ENCODE data around the gene ABTB2.

The ABTB2 gene

GRCh38 chr11:34169686-34170085, 188.1 kb downstream of the ABTB2 start:
- no peak overlapping the region for H3K27ac ChIP-seq (ENCODE audit: low read depth, low read length)
- no peak overlapping the region for H3K4me3 ChIP-seq (ENCODE audit: low read depth in 1 of 2, low read length in 2 of 2)

GRCh38 chr11:34168642-34169420, 189.0 kb downstream of the ABTB2 start:
- Histone ChIP-seq H3K4me3 (ENCODE audit: low read depth in 1 of 2, low read length in 2 of 2) (no peak overlapping the region), H3K4me1 (ENCODE audit: control insufficient read depth in 1 of 2, insufficient read depth in 2 of 2, low read length in 2 of 2) (no peaks in the 10 kb centered on the region), H3K27ac (ENCODE audit: low read depth, low read length) (no peak overlapping the region), H3K36me3 (ENCODE audit: control insufficient read depth in 1 of 2, insufficient read depth in 2 of 2, low read length in 2 of 2) (peaks cover 5 to 8% of the 10 kb centered on the region in 2 donors), H3K27me3 (ENCODE audit: control insufficient read depth in 1 of 2, insufficient read depth in 2 of 2, low read length in 2 of 2) (no peaks in the 10 kb centered on the region), H3K9me3 (ENCODE audit: control insufficient read depth in 1 of 2, low read length in 2 of 2) (no peaks in the 10 kb centered on the region), H3K9ac (ENCODE audit: low read depth in 1 of 2, low read length in 2 of 2) (no peak overlapping the region)

More at GRCh38 chr11:34169686-34170085, 188.1 kb downstream of the ABTB2 start:
- H3K36me3 ChIP-seq (ENCODE audit: control insufficient read depth in 1 of 2, insufficient read depth in 2 of 2, low read length in 2 of 2), result peaks cover 5 to 8% of the 10 kb centered on the region in 2 donors
- no peaks in the 10 kb centered on the region for H3K9me3 ChIP-seq (ENCODE audit: control insufficient read depth in 1 of 2, low read length in 2 of 2)
- H3K4me1 ChIP-seq (ENCODE audit: control insufficient read depth in 1 of 2, insufficient read depth in 2 of 2, low read length in 2 of 2), result peaks cover 0 to 3% of the 10 kb centered on the region in 2 donors
- H3K9ac ChIP-seq (ENCODE audit: low read depth in 1 of 2, low read length in 2 of 2), result no peak overlapping the region
- no peaks in the 10 kb centered on the region for H3K27me3 ChIP-seq (ENCODE audit: control insufficient read depth in 1 of 2, insufficient read depth in 2 of 2, low read length in 2 of 2)

GRCh38 chr11:34167961-34168360, 189.8 kb downstream of the ABTB2 start:
- peaks cover 5 to 8% of the 10 kb centered on the region in 2 donors for H3K36me3 ChIP-seq (ENCODE audit: control insufficient read depth in 1 of 2, insufficient read depth in 2 of 2, low read length in 2 of 2)
- no peaks in the 10 kb centered on the region for H3K4me1 ChIP-seq (ENCODE audit: control insufficient read depth in 1 of 2, insufficient read depth in 2 of 2, low read length in 2 of 2)
- H3K9me3 ChIP-seq (ENCODE audit: control insufficient read depth in 1 of 2, low read length in 2 of 2), result no peaks in the 10 kb centered on the region
- H3K4me3 ChIP-seq (ENCODE audit: low read depth in 1 of 2, low read length in 2 of 2), result no peak overlapping the region
- no peak overlapping the region for H3K9ac ChIP-seq (ENCODE audit: low read depth in 1 of 2, low read length in 2 of 2)
- H3K27me3 ChIP-seq (ENCODE audit: control insufficient read depth in 1 of 2, insufficient read depth in 2 of 2, low read length in 2 of 2), result no peaks in the 10 kb centered on the region
- no peak overlapping the region for H3K27ac ChIP-seq (ENCODE audit: low read depth, low read length)

- no peaks in the 10 kb centered on the region for H3K27me3 ChIP-seq (ENCODE audit: control insufficient read depth in 1 of 2, insufficient read depth in 2 of 2, low read length in 2 of 2)
- peaks cover 5 to 15% of the 10 kb centered on the region in 2 donors for H3K36me3 ChIP-seq (ENCODE audit: control insufficient read depth in 1 of 2, insufficient read depth in 2 of 2, low read length in 2 of 2)
- no peak overlapping the region for H3K4me3 ChIP-seq (ENCODE audit: low read depth in 1 of 2, low read length in 2 of 2)
- H3K27ac ChIP-seq (ENCODE audit: low read depth, low read length), result no peak overlapping the region
- H3K9ac ChIP-seq (ENCODE audit: low read depth in 1 of 2, low read length in 2 of 2), result no peak overlapping the region
- H3K9me3 ChIP-seq (ENCODE audit: control insufficient read depth in 1 of 2, low read length in 2 of 2), result no peaks in the 10 kb centered on the region
- no peaks in the 10 kb centered on the region for H3K4me1 ChIP-seq (ENCODE audit: control insufficient read depth in 1 of 2, insufficient read depth in 2 of 2, low read length in 2 of 2)
These were observed 190.7 kb downstream of the ABTB2 start for GRCh38 chr11:34166806-34167740.

- Histone ChIP-seq H3K9me3 (ENCODE audit: control insufficient read depth in 1 of 2, low read length in 2 of 2) (no peaks in the 10 kb centered on the region), H3K9ac (ENCODE audit: low read depth in 1 of 2, low read length in 2 of 2) (no peak overlapping the region), H3K27me3 (ENCODE audit: control insufficient read depth in 1 of 2, insufficient read depth in 2 of 2, low read length in 2 of 2) (no peaks in the 10 kb centered on the region), H3K4me1 (ENCODE audit: control insufficient read depth in 1 of 2, insufficient read depth in 2 of 2, low read length in 2 of 2) (no peaks in the 10 kb centered on the region), H3K36me3 (ENCODE audit: control insufficient read depth in 1 of 2, insufficient read depth in 2 of 2, low read length in 2 of 2) (peaks cover 5 to 19% of the 10 kb centered on the region in 2 donors), H3K27ac (ENCODE audit: low read depth, low read length) (no peak overlapping the region), H3K4me3 (ENCODE audit: low read depth in 1 of 2, low read length in 2 of 2) (no peak overlapping the region)
These were observed 191.8 kb downstream of the ABTB2 start for GRCh38 chr11:34165786-34166555.

DNA sequence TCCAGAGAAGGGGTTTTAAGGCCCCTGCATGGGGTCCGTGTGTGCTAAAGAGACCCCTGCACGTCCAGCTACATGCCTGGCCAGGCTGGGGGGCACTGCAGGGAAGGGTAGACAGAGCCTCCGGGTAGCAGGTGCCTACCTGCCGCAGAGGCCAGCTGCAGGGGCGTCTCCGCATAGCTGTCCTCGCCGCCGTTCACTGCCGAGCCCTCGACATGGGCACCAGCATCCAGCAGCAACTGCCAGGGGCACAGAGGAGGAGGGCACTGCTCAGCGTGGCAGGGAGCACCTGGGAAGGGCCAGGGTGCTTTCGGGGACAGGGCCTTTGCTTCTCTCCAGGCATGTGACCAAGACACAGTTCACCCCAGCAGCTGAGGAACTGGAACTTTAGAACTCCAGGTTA, 192.7 kb downstream of the ABTB2 start:
- no peaks in the 10 kb centered on the region for H3K4me1 ChIP-seq (ENCODE audit: control insufficient read depth in 1 of 2, insufficient read depth in 2 of 2, low read length in 2 of 2)
- no peaks in the 10 kb centered on the region for H3K9me3 ChIP-seq (ENCODE audit: control insufficient read depth in 1 of 2, low read length in 2 of 2)
- no peak overlapping the region for H3K27ac ChIP-seq (ENCODE audit: low read depth, low read length)
- no peak overlapping the region for H3K4me3 ChIP-seq (ENCODE audit: low read depth in 1 of 2, low read length in 2 of 2)
- no peak overlapping the region for H3K9ac ChIP-seq (ENCODE audit: low read depth in 1 of 2, low read length in 2 of 2)
- H3K27me3 ChIP-seq (ENCODE audit: control insufficient read depth in 1 of 2, insufficient read depth in 2 of 2, low read length in 2 of 2), result no peaks in the 10 kb centered on the region
- peaks cover 5 to 21% of the 10 kb centered on the region in 2 donors for H3K36me3 ChIP-seq (ENCODE audit: control insufficient read depth in 1 of 2, insufficient read depth in 2 of 2, low read length in 2 of 2)

- Histone ChIP-seq H3K4me3 (ENCODE audit: low read depth in 1 of 2, low read length in 2 of 2) (no peak overlapping the region), H3K27me3 (ENCODE audit: control insufficient read depth in 1 of 2, insufficient read depth in 2 of 2, low read length in 2 of 2) (no peaks in the 10 kb centered on the region), H3K4me1 (ENCODE audit: control insufficient read depth in 1 of 2, insufficient read depth in 2 of 2, low read length in 2 of 2) (no peaks in the 10 kb centered on the region), H3K9me3 (ENCODE audit: control insufficient read depth in 1 of 2, low read length in 2 of 2) (no peaks in the 10 kb centered on the region), H3K27ac (ENCODE audit: low read depth, low read length) (no peak overlapping the region), H3K36me3 (ENCODE audit: control insufficient read depth in 1 of 2, insufficient read depth in 2 of 2, low read length in 2 of 2) (peaks cover 11 to 33% of the 10 kb centered on the region in 2 donors), H3K9ac (ENCODE audit: low read depth in 1 of 2, low read length in 2 of 2) (no peak overlapping the region)
These were observed 195.0 kb downstream of the ABTB2 start for GRCh38 chr11:34162856-34163255.

DNA sequence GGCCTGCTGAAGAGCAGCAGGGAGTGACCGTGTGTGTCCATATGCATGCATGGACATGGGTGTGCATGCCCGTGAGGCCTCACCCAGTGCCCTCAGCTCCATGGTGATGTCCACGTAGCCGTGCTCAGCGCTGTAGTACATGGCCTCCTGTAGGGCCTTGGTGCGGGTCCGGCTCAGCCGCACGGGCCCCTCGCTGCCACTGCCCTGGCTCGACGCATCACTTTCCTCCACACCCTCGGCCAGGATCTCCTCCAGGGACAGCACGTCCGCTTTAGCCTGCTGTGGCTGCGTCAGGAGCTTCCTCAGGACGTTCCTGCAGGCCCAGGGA, 195.4 kb downstream of the ABTB2 start:
- no peak overlapping the region for H3K9ac ChIP-seq (ENCODE audit: low read depth in 1 of 2, low read length in 2 of 2)
- no peaks in the 10 kb centered on the region for H3K9me3 ChIP-seq (ENCODE audit: control insufficient read depth in 1 of 2, low read length in 2 of 2)
- no peak overlapping the region for H3K27ac ChIP-seq (ENCODE audit: low read depth, low read length)
- H3K27me3 ChIP-seq (ENCODE audit: control insufficient read depth in 1 of 2, insufficient read depth in 2 of 2, low read length in 2 of 2), result no peaks in the 10 kb centered on the region
- no peaks in the 10 kb centered on the region for H3K4me1 ChIP-seq (ENCODE audit: control insufficient read depth in 1 of 2, insufficient read depth in 2 of 2, low read length in 2 of 2)
- peaks cover 15 to 37% of the 10 kb centered on the region in 2 donors for H3K36me3 ChIP-seq (ENCODE audit: control insufficient read depth in 1 of 2, insufficient read depth in 2 of 2, low read length in 2 of 2)
- no peak overlapping the region for H3K4me3 ChIP-seq (ENCODE audit: low read depth in 1 of 2, low read length in 2 of 2)

GRCh38 chr11:34161812-34162492, 195.9 kb downstream of the ABTB2 start:
- H3K9me3 ChIP-seq (ENCODE audit: control insufficient read depth in 1 of 2, low read length in 2 of 2), result no peaks in the 10 kb centered on the region
- H3K4me3 ChIP-seq (ENCODE audit: low read depth in 1 of 2, low read length in 2 of 2), result no peak overlapping the region
- H3K9ac ChIP-seq (ENCODE audit: low read depth in 1 of 2, low read length in 2 of 2), result no peak overlapping the region
- H3K36me3 ChIP-seq (ENCODE audit: control insufficient read depth in 1 of 2, insufficient read depth in 2 of 2, low read length in 2 of 2), result peaks cover 11 to 39% of the 10 kb centered on the region in 2 donors
- no peaks in the 10 kb centered on the region for H3K4me1 ChIP-seq (ENCODE audit: control insufficient read depth in 1 of 2, insufficient read depth in 2 of 2, low read length in 2 of 2)
- no peaks in the 10 kb centered on the region for H3K27me3 ChIP-seq (ENCODE audit: control insufficient read depth in 1 of 2, insufficient read depth in 2 of 2, low read length in 2 of 2)
- H3K27ac ChIP-seq (ENCODE audit: low read depth, low read length), result no peak overlapping the region
